NB4 (cell line): ENCODE data around the gene DAAM2.

Source experiments
- CTCF ChIP-seq: IDR thresholded peaks from one replicate; pipeline ENCODE4 v1.5.1; 2012; ENCODE audit warnings: low read depth, low read length
- MAX ChIP-seq: IDR thresholded peaks from 2 replicates; pipeline ENCODE4 v1.6.1; 2011; ENCODE audit warnings: low read depth, low read length
- MYC ChIP-seq: IDR thresholded peaks from 2 replicates; pipeline ENCODE4 v1.6.1; 2011; ENCODE audit warnings: low read depth, low read length
- POLR2A ChIP-seq: IDR thresholded peaks from 2 replicates; pipeline ENCODE4 v1.6.1; 2011; ENCODE audit warnings: mild to moderate bottlenecking; ENCODE audit not compliant: insufficient read length; ENCODE audit errors: extremely low read depth

DNA sequence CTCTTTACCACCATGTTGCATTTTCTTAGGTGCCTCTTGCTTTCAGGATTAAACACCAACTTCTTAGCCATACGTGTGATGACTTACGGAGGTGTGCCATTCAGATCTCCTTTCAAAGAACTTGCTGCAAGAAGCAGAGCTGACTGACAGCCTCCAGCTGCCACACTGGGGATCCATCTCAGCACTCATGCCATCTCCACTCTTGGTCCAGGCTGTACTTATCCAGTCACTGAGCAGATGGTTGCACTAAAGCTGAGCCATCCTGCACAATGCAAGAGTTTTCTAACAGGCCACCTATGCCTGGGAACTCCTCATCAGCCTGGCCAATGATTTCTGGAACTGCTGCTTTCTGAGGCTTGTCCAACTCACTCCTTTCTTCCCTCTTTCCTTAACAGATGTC, 35.6 kb upstream of the DAAM2 start:
- no peak for TF ChIP-seq CTCF
- no peak for TF ChIP-seq POLR2A
- TF ChIP-seq MAX = no peak
- TF ChIP-seq MYC = no peak
